K562 (cell line): Measurements from ENCODE around the gene PTHLH. TPM values are rescaled to one million over a fixed set of nuclear protein-coding genes. Genes with fewer than 3 reads are reported as not detected.

ENCODE experiments used
- ATAC-seq: fragments of 200-7000 bp; cut with Tn5 transposase; 3 replicates; pipeline ENCODE4 v1.9.1; 2020; ENCODE audit warnings: moderate library complexity
- BruUV-seq: library from RNA; stranded (reverse); fragments of 400-500 nt; replicated peaks from 2 replicates; lab custom pipeline; 2021; lab: Mats Ljungman, UMichigan
- CTCF ChIA-PET: fragments of 300-600 bp; formaldehyde crosslinking; extraction: SDS; loops from one replicate; lab custom pipeline; 2021; ENCODE audit warnings: low intra/inter-chr PET ratio; lab: Yijun Ruan, JAX
- POLR2A ChIA-PET: fragments of 300-600, 350-650 bp; sonication (Branson Sonifier 250); formaldehyde crosslinking; extraction: SDS; loops from one replicate; lab custom pipeline; 2021; ENCODE audit warnings: antibody characterized with exemption, inconsistent platforms; lab: Yijun Ruan, JAX
- DNase-seq, 4 experiments: peaks; one replicate each; pipeline versions ENCODE4 v3.0.0 to v3.0.0-alpha.2; 2011 to 2018; ENCODE audit warnings: low spot score in 3 of 4, mixed read lengths in 3 of 4; ENCODE audit errors: extremely low read depth in 1 of 4
- FAIRE-seq: peaks from 2 replicates; lab custom pipeline; 2011; peaks lifted over from hg19 to GRCh38; lab: Jason Lieb, UNC
- H2AFZ ChIP-seq: 2 replicates; pipeline ENCODE4 v1.6.0; 2011; ENCODE audit warnings: low read depth, low read length, control low read depth, inconsistent platforms
- H3K27ac ChIP-seq: fragments of 200-600 bp; 3 replicates; pipeline ENCODE4 v1.8.0; 2011; ENCODE audit warnings: low read depth, mild to moderate bottlenecking, control low read depth, inconsistent platforms, low read length, moderate library complexity, mixed read lengths; ENCODE audit errors: extremely low read depth
- H3K27me3 ChIP-seq, 2 experiments: fragments of 300-600 bp in 1 of 2; 2 replicates in 1 of 2; 3 replicates in 1 of 2; pipeline versions ENCODE4 v1.6.0 to v1.8.0; 2011; ENCODE audit warnings: inconsistent platforms in 2 of 2, low read length in 2 of 2, mild to moderate bottlenecking in 1 of 2, mixed read lengths in 1 of 2, moderate library complexity in 1 of 2; ENCODE audit not compliant: control insufficient read depth in 2 of 2, insufficient read depth in 2 of 2
- H3K36me3 ChIP-seq: fragments of 300-600 bp; 3 replicates; pipeline ENCODE4 v1.8.0; 2011; ENCODE audit warnings: mild to moderate bottlenecking, low read length, inconsistent platforms; ENCODE audit not compliant: control insufficient read depth, insufficient read depth
- H3K4me1 ChIP-seq, 2 experiments: fragments of 200-600 bp in 1 of 2; replicated peaks in 1 of 2; 2 replicates in 1 of 2; 3 replicates in 1 of 2; pipeline versions ENCODE4 v1.5.1 to v1.8.0; 2011; ENCODE audit warnings: inconsistent platforms in 2 of 2, low read length in 2 of 2, mild to moderate bottlenecking in 1 of 2, mixed read lengths in 1 of 2, moderate library complexity in 1 of 2; ENCODE audit not compliant: control insufficient read depth in 2 of 2, insufficient read depth in 2 of 2
- H3K4me2 ChIP-seq: 2 replicates; pipeline ENCODE4 v1.6.1; 2011; ENCODE audit warnings: low read length, control low read depth, inconsistent platforms, mixed read lengths; ENCODE audit not compliant: insufficient read depth
- H3K4me3 ChIP-seq: fragments of 200-600 bp; sonication (generic), shearing (Covaris generic); 2 replicates; pipeline ENCODE4 v1.5.1; 2016; ENCODE audit warnings: control low read depth, inconsistent platforms
- H3K79me2 ChIP-seq: fragments of 200-600 bp; 3 replicates; pipeline ENCODE4 v1.8.0; 2011; ENCODE audit warnings: low read length, inconsistent platforms; ENCODE audit not compliant: control insufficient read depth, insufficient read depth
- H3K9ac ChIP-seq, 2 experiments: 2 replicates each; pipeline versions ENCODE4 v1.6.0 to v1.6.1; 2011; ENCODE audit warnings: low read depth in 2 of 2, low read length in 2 of 2, control low read depth in 1 of 2, inconsistent platforms in 1 of 2, mild to moderate bottlenecking in 1 of 2, mixed read lengths in 1 of 2; ENCODE audit not compliant: insufficient read depth in 1 of 2
- H3K9me1 ChIP-seq: one replicate; pipeline ENCODE4 v1.6.0; 2011; ENCODE audit warnings: inconsistent platforms, mild to moderate bottlenecking, low read length, moderate library complexity; ENCODE audit not compliant: control insufficient read depth, insufficient read depth
- H3K9me3 ChIP-seq: replicated peaks from 2 replicates; pipeline ENCODE4 v1.5.1; 2011; ENCODE audit warnings: low read depth, low read length, inconsistent platforms; ENCODE audit not compliant: control insufficient read depth, insufficient read depth
- H4K20me1 ChIP-seq: replicated peaks from 2 replicates; pipeline ENCODE4 v1.6.1; 2011; ENCODE audit warnings: low read length, inconsistent platforms, mixed read lengths; ENCODE audit not compliant: control insufficient read depth, insufficient read depth
- EP400 ChIP-seq: fragments of 450-650 bp; IDR thresholded peaks from 2 replicates; pipeline ENCODE4 v1.6.1; 2017; ENCODE audit warnings: antibody characterized with exemption, mild to moderate bottlenecking, moderate library complexity
- MCM2 ChIP-seq: fragments of 450-650 bp; IDR thresholded peaks from 2 replicates; pipeline ENCODE4 v1.6.1; 2017; ENCODE audit warnings: low read depth, mild to moderate bottlenecking
- NFRKB ChIP-seq: fragments of 450-650 bp; IDR thresholded peaks from 2 replicates; pipeline ENCODE4 v1.6.1; 2016; ENCODE audit warnings: low read depth
- NR2C2 ChIP-seq, 2 experiments: fragments of 200-800 bp in 1 of 2; sonication (Bioruptor generic) in 1 of 2; sonication (generic) in 1 of 2; formaldehyde crosslinking in 1 of 2; IDR thresholded peaks; 2 replicates each; pipeline versions ENCODE4 v1.6.1 to v1.8.0; 2016 to 2022; ENCODE audit warnings: mild to moderate bottlenecking in 1 of 2, missing compliant biosample characterization in 1 of 2, missing genetic modification characterization in 1 of 2, missing genetic modification reagents in 1 of 2
- POLR2B ChIP-seq: fragments of 450-650 bp; IDR thresholded peaks from 2 replicates; pipeline ENCODE4 v1.6.1; 2018; ENCODE audit warnings: low read depth; ENCODE audit not compliant: partially characterized antibody
- ZNF586 ChIP-seq: fragments of 450-650 bp; formaldehyde crosslinking; conservative IDR thresholded peaks from 2 replicates; pipeline ENCODE4 v1.4.0; 2020; ENCODE audit warnings: mild to moderate bottlenecking, moderate library complexity
- WGBS: fragments of 100-300 bp; shearing (Covaris generic); methylation state at CpG from one replicate; pipeline ENCODE4 v1.1.6; 2016; ENCODE audit warnings: low coverage, mixed read lengths; ENCODE audit not compliant: insufficient coverage; ENCODE audit errors: missing lambda C conversion rate; 5-methylcytosine and 5-hydroxymethylcytosine counted together
- in situ Hi-C: fragments of 300-500 bp; cut with MboI; formaldehyde crosslinking; loops from 4 replicates; pipeline ENCODE4 v1.15.0; 2018; ENCODE audit warnings: inconsistent platforms, mixed read lengths
- intact Hi-C: fragments of 100-400 bp; cut with micrococcal nuclease; formaldehyde crosslinking; loops from 2 replicates; pipeline ENCODE4 v1.14.2; 2022
- polyA plus RNA-seq, 8 experiments: library from polyadenylated mRNA; depleted of rRNA in 4 of 8; stranded (reverse) in 5 of 8; unstranded in 3 of 8; fragments of >200 nt; fragmentation: Nextera tagmentation in 2 of 8; fragmentation: Illumina TruSeq in 1 of 8; extraction: Ambion mirVana in 2 of 8; extraction: Trizol in 1 of 8; gene quantifications; 2 replicates each; pipeline versions ENCODE4 v1.2.1 to v1.2.3, GENCODE V29; 2011 to 2014; ENCODE audit warnings: inconsistent platforms in 1 of 8, missing spikeins in 1 of 8
- total RNA-seq, 7 experiments: library from RNA; depleted of rRNA in 6 of 7; stranded (reverse); fragments of >200 nt in 6 of 7; fragmentation: Illumina TruSeq in 2 of 7; extraction: Trizol in 2 of 7; gene quantifications; 2 replicates each; pipeline versions ENCODE4 v1.2.1 to v1.2.3, GENCODE V29; 2011 to 2021; ENCODE audit warnings: low replicate concordance in 1 of 7
- TF ChIP-seq, protein P1 (sequence below): sonication (generic); formaldehyde crosslinking; IDR thresholded peaks from 2 replicates; pipeline ENCODE4 v1.8.1; 2023; ENCODE audit warnings: mild to moderate bottlenecking, missing genetic modification reagents

Gene PTHLH
- total and polyA plus RNA-seq, 9 of the 15 experiments (the other 6 are each of a cell fraction or from before 2014, with no cell fraction given): 0.14 to 2.5 (median 0.74) TPM

GRCh38 chr12:27975222-27976136 lies 2.9 kb upstream of the PTHLH start (continued):
- no peak for TF ChIP-seq NR2C2 (CRISPR knock-in tag; IDR thresholded peaks at IDR 0.05)
- TF ChIP-seq NR2C2 (tag; IDR thresholded peaks at IDR 0.05): peak; percentile 25; the same call in 1 of the 2 replicates
- TF ChIP-seq ZNF586: no peak

GRCh38 chr12:27974735-27975221 lies 2.2 kb upstream of the PTHLH start:
- Histone ChIP-seq H3K27ac (0 out of 3 replicates have a peak overlapping the region, but pooled peaks have one; percentile 4), H3K4me2 (peak overlapping the region; percentile 74), H3K9me3 (no peaks in the 10 kb centered on the region), H3K27me3 (peaks cover 4 to 7% of the 10 kb centered on the region in 2 experiments; a peak in 3 of 5 replicates), H3K4me1 (peaks cover 2 to 23% of the 10 kb centered on the region in 2 experiments; a peak in 2 of 5 replicates), H3K4me3 (peak overlapping the region; percentile 46), H3K9me1 (no peaks in the 10 kb centered on the region)
- intact Hi-C loops: no loop called here
- ATAC-seq (peak; percentile 59), DNase-seq (no peak), FAIRE-seq (no peak)
- CTCF ChIA-PET: no interaction called here
- POLR2A ChIA-PET: interaction anchor here (0.5 to 1.9 kb wide), 4 partner anchors 10 to 347 kb away, joined by 3 to 6 read pairs (median 4); no protein-coding TSS in a partner anchor
- TF ChIP-seq EP400 (peak; percentile 15; the same call in 1 of the 2 replicates), MCM2 (no peak), POLR2B (no peak), NFRKB (no peak)
- TF ChIP-seq, protein P1, sequence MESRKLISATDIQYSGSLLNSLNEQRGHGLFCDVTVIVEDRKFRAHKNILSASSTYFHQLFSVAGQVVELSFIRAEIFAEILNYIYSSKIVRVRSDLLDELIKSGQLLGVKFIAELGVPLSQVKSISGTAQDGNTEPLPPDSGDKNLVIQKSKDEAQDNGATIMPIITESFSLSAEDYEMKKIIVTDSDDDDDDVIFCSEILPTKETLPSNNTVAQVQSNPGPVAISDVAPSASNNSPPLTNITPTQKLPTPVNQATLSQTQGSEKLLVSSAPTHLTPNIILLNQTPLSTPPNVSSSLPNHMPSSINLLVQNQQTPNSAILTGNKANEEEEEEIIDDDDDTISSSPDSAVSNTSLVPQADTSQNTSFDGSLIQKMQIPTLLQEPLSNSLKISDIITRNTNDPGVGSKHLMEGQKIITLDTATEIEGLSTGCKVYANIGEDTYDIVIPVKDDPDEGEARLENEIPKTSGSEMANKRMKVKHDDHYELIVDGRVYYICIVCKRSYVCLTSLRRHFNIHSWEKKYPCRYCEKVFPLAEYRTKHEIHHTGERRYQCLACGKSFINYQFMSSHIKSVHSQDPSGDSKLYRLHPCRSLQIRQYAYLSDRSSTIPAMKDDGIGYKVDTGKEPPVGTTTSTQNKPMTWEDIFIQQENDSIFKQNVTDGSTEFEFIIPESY: peak; percentile 50; the same call in 1 of the 2 replicates
- TF ChIP-seq, all 486 proteins: peak for 2
- no peaks in the 10 kb centered on the region for H3K36me3 ChIP-seq
- H3K79me2 ChIP-seq: no peaks in the 10 kb centered on the region
- WGBS: 11% methylated on average over 26 of the region's 26 CpGs
- H2AFZ ChIP-seq: peak overlapping the region; percentile 88
- H4K20me1 ChIP-seq: no peaks in the 10 kb centered on the region
- no TSS peak for BruUV-seq
- in situ Hi-C loops: loop anchor here (10.0 kb wide), 1 partner anchor 200 kb away; no protein-coding TSS in a partner anchor
- H3K9ac ChIP-seq: peak overlapping the region; percentile 40 to 44; a peak in 3 of 4 replicates
